SW 1271 (cell line): ENCODE measurements around the gene TEPSIN.

Source experiments
- DNase-seq, 2 experiments: peaks; one replicate each; lab custom pipeline; 2025; lab: John Stamatoyannopoulos, UW

Gene TEPSIN, protein sequence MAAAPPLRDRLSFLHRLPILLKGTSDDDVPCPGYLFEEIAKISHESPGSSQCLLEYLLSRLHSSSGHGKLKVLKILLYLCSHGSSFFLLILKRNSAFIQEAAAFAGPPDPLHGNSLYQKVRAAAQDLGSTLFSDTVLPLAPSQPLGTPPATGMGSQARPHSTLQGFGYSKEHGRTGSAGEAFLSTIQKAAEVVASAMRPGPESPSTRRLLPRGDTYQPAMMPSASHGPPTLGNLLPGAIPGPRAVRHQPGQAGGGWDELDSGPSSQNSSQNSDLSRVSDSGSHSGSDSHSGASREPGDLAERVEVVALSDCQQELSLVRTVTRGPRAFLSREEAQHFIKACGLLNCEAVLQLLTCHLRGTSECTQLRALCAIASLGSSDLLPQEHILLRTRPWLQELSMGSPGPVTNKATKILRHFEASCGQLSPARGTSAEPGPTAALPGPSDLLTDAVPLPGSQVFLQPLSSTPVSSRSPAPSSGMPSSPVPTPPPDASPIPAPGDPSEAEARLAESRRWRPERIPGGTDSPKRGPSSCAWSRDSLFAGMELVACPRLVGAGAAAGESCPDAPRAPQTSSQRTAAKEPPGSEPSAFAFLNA

DNA sequence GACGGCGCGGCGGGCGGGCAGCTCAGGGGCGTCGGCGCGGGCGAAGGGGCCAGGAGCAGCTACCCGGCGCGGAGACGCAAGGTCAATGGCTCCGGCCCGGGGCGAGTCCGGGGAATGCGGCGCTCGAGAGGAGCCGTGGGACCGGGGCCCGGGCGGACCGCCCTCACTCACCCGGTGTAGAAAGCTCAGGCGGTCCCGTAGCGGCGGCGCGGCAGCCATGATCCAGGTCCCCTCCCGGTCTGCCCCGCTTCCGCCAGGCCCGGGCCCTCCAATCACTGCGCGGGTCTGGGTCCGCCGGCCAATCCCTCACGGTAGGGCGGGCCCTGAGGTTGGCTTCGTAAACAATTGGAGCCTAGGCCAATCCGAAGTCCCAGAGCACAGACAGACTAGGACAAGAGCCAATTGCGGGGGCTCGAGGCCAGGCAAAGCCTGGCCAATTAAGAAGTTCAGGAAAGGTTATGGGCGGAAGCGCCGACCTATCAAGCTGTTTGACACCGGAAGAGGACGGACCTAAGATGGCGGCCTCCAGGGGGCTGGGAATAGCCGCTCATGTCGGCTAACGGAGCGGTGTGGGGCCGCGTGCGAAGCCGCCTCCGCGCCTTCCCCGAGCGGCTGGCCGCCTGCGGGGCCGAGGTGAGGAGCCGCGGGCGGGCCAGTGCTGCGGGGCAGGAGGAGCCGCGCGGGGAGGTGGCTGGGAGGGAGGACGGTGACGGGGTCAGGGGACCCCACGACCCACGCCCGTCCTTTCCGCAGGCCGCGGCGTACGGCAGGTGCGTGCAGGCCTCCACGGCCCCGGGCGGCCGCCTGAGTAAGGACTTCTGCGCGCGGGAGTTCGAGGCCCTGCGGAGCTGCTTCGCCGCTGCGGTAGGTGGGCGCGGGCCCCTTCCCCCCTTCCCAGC lies at the start of gene TEPSIN, which contains the start of gene NDUFAF8:
TSS of gene TEPSIN (minus strand) at position 241 of the 899 bp plus-strand sequence. CDS start at position 219, 22 bp downstream.
TSS of gene NDUFAF8 (plus strand) at position 504 of the 899 bp plus-strand sequence. CDS start at position 550, 46 bp downstream.
- DNase-seq, result peak; percentile 99

DNA sequence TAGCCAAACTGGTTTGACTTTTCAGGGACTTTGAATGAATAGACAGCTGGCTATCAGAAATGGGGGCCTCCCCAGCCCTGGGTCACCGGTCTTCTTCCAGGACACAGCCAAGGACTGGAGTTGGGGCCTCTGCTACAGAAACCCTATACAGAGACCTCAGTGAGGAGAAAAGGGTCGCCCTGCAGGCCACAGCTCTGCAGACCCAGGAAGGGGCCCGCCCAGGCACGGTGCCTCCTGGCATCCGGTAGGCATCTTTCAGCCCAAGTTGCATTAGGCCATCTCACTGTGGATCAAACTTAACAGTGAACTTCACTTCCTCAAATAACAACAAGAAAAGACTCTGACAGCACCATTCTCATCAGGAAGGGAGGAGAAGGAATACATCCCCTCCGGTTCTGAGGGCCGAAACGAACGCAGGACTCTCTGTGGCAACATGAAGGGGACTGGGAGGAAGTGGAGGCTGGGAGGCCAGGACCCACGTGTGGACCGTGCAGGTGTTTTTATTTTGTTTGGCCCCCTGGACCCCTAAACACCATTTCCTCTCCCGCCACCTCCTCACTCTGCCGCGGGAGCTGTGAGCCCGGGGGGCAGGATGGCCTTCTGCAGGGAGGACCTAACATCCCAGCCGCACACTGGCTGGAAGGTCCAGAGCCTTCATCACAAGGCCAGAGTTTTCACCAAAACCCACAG lies 49.0 kb upstream of the TEPSIN start:
- no peak for DNase-seq

DNA sequence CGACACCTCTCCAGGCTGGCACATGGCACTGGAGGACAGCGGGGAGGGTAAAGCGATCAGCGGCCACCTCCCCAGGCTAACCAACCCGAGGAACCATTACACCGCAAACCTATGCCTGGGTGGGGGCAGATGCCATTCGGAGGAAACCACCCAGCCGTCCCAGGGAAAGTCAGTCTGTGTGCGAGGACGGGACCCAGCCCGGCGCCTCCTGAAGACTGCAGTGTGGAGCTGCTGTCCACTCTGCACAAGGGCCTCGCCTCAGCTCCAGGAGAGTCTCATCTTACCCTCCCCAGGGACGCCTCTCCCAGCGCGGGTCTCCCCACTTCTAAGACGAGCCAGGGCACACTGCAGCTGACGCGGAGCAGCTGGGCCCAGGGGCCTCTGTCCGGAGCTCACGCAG lies 48.3 kb upstream of the TEPSIN start:
- no peak for DNase-seq

DNA sequence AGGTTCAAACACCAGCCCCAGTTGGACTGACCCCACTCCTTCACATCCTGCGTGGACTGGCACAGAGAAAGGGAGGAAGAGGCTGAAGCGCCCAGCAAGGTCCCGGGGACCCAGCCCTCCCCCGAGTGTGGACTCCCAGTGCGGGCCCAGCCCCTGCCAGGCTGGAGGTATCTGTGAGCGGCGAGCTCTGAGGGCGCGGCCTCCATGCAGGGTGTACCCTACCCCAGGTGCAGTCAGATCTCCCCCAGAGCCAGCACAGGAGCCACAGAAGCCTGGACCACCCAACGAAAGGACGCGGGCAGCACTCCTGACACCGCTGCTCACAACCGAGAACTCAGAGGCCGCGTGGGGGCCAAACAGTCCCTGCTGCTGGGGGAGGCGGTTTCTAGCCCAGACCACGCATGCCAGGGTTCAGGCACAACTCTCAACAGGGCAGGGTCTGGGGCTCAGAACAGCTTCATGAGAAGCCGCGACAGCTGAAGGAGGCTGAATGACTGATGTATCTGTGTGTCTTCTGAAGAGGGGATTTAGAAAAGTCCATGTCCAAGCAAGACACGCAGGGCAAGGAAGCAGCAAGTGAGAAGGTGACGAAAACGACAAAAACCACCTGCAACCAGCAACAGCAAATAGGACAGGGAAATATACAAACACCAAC lies 47.8 kb upstream of the TEPSIN start:
- no peak for DNase-seq

DNA sequence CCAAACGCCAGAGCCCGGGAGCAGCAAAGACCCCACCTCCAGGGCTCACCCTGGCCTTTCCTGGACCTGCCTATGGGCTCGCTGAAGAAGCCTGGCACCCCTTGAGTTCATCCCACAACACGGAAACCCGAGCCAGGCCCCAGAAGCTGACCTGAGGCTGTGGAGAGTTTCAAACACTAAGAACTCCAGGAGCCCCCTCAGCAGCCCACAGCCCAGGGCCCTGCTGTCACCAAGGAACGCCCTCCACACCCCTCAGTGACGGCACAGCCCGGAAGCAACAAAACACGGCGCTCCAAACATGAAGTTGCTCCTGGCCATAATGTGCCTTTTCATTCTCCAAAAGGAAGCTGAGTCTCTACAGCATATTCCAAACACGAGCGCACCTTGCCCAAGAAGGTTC lies 47.0 kb upstream of the TEPSIN start:
- no peak for DNase-seq

DNA sequence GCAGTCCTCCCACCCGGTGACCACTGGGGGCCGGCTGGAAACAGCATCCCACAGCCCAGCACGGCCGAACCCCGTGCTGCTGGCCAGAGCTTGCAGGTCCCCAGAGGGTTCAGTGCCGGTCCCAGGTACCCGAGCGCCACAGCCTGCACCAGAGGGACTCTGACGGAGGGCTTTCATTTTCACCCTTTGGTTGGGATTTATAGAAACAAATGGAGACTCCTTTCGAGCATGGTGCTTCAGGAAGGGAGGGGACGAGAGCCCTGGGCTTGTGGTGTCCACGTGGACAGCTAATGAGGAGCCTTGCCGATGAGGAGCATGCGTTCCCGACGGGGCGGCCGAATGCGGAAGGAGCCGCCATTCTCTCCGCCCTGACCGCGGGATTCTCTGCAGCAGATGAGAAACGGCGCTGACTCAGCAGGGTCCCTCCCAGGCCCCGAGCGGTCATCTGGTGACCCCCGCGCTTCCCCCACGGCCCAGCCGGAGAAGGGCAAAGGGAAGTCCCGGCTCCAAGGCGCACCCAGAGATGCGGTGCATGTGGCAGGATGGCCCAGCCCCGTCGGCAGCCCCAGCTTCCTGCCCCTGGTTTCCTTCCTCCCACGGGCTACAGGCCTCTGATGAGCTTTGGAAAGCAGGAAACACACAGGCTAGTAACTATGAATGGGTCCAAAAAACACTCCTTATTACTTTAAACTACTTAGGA lies 46.5 kb upstream of the TEPSIN start:
- DNase-seq, result no peak

DNA sequence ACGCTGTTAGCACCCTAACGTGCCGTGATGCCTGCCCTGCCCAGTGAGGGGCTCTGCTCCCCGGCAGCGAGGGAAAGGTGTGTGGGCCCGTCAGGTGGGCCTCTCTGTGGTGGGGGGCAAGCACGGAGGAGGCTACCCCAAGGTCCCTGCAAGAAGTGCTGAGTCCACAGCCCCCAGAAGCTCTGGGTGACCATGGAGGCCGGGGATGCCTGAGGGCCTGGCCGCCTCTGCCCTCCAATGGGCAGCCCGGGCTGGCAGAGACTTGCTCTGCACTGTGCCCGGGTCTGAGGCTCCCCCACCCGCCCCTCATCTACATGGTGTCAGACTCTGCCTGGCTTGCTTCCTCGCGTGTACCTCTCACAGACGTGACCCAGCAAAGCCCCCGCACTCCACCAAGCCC lies 44.0 kb upstream of the TEPSIN start:
- no peak for DNase-seq

DNA sequence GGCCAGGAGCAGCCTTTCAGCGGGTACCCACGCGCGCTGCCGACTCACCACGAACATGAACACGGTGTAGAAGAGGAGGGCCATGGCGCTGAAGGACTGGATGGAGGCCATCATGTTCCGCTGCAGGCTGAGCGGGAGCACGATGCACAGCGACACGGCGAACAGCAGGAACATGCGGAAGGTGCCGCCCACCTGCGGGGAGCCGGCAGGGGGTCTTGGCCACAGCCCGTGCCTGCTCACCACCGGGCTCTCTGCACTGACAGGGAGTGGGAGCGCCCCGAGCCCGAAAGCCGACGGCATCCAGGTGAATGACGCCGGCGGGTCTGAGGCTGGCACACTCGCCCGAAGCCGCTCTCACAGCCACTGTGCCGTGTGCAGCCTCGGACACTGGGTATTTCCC lies 43.3 kb upstream of the TEPSIN start:
- no peak for DNase-seq

DNA sequence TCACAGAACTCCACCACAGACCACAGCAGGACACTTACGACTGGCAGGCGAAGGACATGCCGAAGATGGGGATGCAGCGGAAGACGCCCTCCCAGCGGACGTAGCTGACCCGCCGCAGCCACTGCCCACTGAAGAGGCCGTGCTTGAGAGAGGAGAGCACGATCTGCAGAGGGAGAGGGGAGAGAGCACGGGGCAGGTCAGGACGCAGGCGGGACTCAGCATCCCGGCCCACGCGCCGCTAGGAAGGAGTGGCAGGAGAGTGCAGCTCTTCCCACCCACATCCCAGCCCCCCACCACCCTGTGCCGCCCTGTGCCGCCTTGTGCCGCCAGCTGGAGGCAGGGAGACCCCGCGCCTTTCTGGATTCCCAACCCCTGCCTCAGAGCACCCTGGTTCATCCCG lies 41.7 kb upstream of the TEPSIN start:
- DNase-seq, result no peak

DNA sequence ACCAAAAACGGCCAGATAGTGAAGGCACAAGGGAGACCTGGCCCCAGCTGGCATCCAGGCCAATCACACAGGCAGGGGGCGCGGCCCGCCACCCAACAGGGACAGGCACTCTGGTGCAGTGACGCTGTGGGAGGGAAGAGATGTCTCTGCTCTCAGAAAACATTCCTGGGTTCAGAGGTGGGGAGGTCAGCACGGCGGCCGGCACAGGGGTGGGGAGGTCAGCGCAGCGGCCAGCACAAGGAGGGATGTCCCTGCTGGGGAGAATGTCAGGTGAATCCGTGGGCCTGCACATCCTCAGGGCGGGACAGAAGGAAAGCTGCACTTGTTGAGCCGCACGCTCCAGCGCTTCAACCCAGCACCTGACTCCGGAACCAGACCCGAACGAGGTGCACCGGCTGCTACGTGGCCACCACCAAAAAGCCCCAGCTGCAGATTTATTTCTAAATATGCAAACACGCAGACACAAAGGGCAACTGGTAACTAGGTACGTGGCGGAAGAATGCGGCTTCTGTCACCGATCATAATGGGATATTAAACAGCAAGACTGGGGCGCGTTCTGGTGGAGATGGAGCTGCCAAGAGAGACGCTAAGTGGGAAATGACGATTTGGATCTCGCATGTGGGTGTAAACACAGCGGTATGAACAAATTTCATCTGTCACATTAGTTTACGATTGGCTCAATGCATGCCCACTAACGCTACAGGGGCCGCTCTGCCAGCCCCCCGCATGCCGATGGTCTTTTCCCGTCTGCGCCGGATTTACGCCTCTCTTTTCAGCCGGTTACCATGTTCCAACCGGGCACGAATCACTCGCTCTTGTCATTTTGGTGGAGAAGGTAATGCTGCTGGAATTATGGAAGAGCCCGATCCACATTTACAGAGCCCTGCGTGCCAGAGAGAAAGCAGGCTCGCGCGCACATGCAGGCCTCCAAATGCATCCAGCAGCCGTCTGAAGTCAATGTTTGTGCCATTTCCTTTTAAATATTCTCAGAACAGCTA lies 40.7 kb upstream of the TEPSIN start:
- DNase-seq, result no peak

DNA sequence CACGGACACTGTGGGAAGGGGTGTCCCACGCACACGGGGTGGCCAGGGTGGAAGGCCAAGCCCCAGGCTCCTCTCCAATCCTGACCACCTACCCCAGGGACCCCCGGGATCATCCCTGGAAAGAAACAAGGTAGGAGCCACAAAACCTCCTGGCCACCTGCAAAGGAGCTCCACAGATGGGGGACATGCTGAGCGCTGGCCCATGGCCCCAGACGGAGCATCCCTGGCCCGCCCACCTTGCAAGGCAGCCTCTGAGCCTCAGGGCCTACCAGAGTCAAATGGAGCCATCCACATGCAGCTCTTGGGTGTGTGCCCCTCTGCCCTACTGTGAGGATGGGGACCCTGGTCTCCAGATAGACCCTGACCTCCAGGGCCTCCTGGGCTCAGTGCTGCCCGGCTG lies 40.0 kb upstream of the TEPSIN start:
- DNase-seq, result no peak

DNA sequence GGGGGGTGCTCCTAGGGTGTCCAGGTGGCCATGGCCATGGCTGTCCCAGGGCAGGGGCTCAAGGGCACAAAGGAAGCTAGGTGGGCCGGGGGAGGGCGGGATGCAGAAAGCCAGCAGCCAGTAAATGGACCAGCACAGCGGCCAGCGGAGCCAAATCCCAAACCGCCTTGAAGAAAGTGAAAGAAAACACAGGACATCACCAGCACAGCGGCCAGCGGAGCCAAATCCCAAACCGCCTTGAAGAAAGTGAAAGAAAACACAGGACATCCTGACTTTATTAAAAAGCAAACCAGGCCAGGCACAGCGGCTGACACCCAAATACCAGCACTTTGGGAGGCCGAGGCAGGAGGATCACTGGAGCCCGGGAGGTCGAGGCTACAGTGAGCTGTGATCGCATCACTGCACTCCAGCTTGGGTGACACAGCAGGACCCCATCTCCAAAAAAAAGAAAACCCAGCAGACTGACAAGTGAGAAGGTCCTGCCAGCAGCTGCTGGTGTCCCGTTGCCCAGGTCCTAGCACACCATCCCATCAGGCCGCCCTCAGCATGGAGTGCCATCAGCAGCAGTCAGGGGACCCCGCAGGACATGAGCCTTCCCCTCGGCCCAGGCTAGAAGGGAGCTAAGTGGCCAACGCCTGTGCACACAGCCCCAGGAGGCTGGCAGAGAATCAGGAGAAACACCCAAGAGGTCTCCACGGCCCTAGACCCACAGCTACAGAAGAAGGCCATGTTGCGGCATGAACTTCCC lies 39.3 kb upstream of the TEPSIN start:
- DNase-seq, result no peak

DNA sequence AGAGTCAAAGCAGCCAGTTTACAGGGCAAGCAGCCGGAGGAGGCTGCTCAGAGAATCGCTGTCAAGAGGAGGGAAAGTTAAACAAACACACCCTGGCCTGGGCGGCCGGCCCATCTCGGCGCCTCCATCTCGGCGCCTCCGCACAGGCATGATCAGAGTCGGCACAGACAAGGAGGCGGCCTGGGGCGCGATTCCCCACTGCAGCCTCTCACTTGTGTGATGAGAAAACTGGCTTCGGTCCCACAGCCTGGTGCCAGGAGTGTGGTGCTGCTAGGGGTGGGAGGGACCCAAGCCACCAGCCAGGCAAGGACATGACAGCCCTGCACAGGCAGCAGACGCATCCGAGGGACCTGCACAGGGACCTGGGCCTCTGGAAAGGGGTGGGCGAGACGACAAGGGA lies 38.6 kb upstream of the TEPSIN start:
- no peak for DNase-seq

DNA sequence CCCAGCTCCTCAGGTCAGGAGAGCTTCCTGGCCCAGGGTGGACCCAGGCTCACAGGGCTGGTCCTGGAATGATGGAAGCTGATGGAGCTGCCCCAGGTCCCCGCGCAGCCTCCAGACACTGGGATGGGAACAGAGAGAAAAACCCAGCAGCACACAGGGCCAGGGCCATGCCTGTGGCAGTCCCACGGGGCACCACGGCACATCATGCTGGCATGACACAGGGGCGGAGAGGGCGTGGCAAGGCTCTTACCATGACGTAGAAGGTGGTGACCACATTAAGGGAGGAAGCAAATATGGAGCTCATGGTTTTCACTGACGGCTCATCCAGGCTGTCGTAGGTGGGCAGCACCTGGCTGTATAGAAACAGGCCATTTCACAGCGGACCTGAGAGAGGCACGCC lies 37.9 kb upstream of the TEPSIN start:
- no peak for DNase-seq

DNA sequence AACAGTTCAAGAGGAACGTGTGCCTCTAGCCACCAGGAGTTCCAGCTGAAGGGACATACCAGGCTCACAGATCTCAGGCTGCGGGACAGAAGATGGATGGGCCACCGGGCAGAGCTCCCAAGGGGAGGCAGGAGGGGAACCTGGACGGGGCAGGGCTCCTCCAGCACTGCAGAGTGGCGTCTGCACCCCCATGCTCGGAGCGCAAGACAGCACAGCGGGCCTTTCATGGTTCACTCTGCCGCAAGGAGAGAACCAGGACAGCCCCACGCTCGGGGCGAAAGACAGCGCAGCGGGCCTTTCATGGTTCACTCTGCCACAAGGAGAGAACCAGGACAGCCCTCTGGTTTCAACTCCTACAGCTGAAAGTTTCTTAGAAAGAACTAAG lies 35.6 kb upstream of the TEPSIN start:
- DNase-seq, result no peak

DNA sequence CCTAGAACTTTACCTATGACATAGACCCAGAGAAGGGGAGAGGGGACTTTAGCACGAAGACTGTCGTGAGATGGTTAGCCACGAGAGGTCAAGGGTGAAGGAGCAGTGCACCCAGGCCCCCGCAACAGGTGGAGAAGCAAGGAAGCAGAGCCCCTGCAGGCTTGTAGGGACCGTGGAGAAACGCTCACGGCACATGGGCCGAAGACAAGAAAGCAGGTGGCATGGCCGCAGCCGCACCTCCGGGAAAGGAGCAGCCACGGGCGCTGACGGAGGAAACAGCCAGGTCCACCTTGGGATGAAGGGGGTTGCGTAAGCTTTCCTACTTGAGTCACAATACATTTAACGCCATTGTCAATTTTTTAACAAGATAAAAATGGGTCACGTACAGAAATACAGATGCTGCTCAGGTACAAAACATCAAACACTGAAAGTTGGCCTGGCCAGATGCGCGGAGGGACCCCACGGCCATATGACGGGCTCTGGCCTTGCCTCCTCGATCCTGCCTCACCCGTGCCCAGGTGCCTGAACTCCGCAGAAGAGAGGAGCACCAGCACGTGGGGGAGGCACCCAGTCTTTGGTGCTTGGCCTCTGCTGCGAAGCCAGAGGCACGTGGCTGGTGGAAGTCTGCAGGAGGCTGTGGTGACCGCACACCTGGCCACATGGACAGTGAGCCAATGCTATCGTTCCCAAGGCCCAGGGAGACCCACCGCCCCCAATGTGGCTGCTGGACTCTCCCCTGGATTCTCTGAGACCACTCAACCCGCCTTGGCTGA lies 35.0 kb upstream of the TEPSIN start:
- no peak for DNase-seq

DNA sequence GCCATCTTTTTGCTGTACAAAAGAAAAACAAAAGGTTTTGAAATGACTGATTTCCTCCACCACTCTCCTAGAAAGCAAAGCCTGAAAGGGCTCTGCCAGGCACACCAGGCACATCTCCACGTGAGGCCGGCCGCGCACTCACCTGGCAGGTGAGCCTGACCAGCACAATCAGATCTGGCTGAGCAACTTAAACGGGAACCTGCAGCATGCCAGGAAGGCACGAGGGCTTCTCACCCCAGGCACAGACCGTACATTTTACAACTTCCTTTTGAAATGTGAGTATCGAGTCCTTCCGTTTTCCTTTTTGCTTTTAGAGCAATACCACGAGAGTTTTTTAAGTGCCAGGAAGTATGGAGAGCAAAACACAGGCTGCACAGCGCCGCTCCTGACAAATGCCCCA lies 33.8 kb upstream of the TEPSIN start:
- DNase-seq, result no peak

DNA sequence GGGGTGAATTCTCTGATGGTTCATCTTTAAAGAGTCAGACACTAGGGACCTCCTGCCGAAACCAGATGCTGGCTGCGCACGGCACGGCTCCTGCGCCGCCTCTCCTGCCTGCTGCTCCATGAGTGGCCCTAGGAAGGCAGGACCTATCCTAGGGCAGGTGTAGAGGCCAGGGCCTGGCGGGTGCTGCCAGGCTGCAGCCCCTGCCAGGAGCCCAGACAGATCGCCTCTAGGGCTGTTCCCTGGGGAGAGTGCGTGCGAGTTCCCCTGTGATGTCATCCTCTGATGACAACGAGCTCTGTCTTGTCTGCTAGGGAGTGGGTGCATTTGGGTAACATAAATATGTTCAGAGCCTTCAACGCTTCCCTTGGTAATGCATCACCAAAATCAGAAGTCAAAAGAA lies 32.4 kb upstream of the TEPSIN start:
- DNase-seq, result no peak
